Astrocyte (in vitro differentiated cells and primary cell): ENCODE measurements around the gene CFAP74. TPM values are rescaled to one million over a fixed set of nuclear protein-coding genes. Genes with fewer than 3 reads are reported as not detected.
A peak's percentile ranks its signal among the peaks of the same experiment; 100 is the strongest.

ENCODE experiments used
- DNase-seq: peaks from one replicate; pipeline ENCODE4 v3.0.0-alpha.2; 2010; ENCODE audit warnings: low read depth
- FAIRE-seq: peaks from 2 replicates; lab custom pipeline; 2011; peaks lifted over from hg19 to GRCh38; lab: Jason Lieb, UNC
- H2AFZ ChIP-seq: 2 replicates; pipeline ENCODE4 v1.6.0; 2012; ENCODE audit warnings: low read depth, low read length, inconsistent platforms
- H3K27ac ChIP-seq: 2 replicates; pipeline ENCODE4 v1.5.1; 2011; ENCODE audit warnings: low read depth, low read length, inconsistent platforms
- H3K27me3 ChIP-seq: 2 replicates; pipeline ENCODE4 v1.6.0; 2011; ENCODE audit warnings: low read length, inconsistent platforms; ENCODE audit not compliant: insufficient read depth
- H3K36me3 ChIP-seq: 2 replicates; pipeline ENCODE4 v1.5.1; 2011; ENCODE audit warnings: low read length, inconsistent platforms; ENCODE audit not compliant: insufficient read depth
- H3K4me1 ChIP-seq: 2 replicates; pipeline ENCODE4 v1.5.1; 2011; ENCODE audit warnings: low read length, inconsistent platforms; ENCODE audit not compliant: insufficient read depth
- H3K4me2 ChIP-seq: 2 replicates; pipeline ENCODE4 v1.6.0; 2012; ENCODE audit warnings: low read length, inconsistent platforms
- H3K4me3 ChIP-seq: 2 replicates; pipeline ENCODE4 v1.5.1; 2011; ENCODE audit warnings: low read depth, mild to moderate bottlenecking, low read length, inconsistent platforms; ENCODE audit not compliant: insufficient read depth
- H3K79me2 ChIP-seq: 2 replicates; pipeline ENCODE4 v1.6.0; 2012; ENCODE audit warnings: mild to moderate bottlenecking, low read length, inconsistent platforms; ENCODE audit not compliant: insufficient read depth
- H3K9ac ChIP-seq: 2 replicates; pipeline ENCODE4 v1.6.0; 2012; ENCODE audit warnings: mild to moderate bottlenecking, low read length, inconsistent platforms
- H3K9me3 ChIP-seq: 2 replicates; pipeline ENCODE4 v1.5.1; 2012; ENCODE audit warnings: low read depth, mild to moderate bottlenecking, low read length, inconsistent platforms; ENCODE audit not compliant: insufficient read depth
- H4K20me1 ChIP-seq: 2 replicates; pipeline ENCODE4 v1.6.0; 2012; ENCODE audit warnings: low read length, inconsistent platforms; ENCODE audit not compliant: insufficient read depth
- H3K27ac Mint-ChIP-seq: one replicate; pipeline ENCODE4 v1.8.0; 2021; ENCODE audit warnings: mild to moderate bottlenecking, mixed read lengths; ENCODE audit not compliant: unreplicated experiment
- H3K27me3 Mint-ChIP-seq: one replicate; pipeline ENCODE4 v1.8.0; 2021; ENCODE audit warnings: low read depth, mixed read lengths; ENCODE audit not compliant: unreplicated experiment
- H3K36me3 Mint-ChIP-seq: one replicate; pipeline ENCODE4 v1.8.0; 2021; ENCODE audit warnings: low read depth, mixed read lengths; ENCODE audit not compliant: unreplicated experiment
- H3K4me1 Mint-ChIP-seq: one replicate; pipeline ENCODE4 v1.8.0; 2021; ENCODE audit warnings: low read depth, mixed read lengths; ENCODE audit not compliant: unreplicated experiment
- H3K4me3 Mint-ChIP-seq: one replicate; pipeline ENCODE4 v1.8.0; 2021; ENCODE audit warnings: mild to moderate bottlenecking, moderate library complexity, mixed read lengths; ENCODE audit not compliant: unreplicated experiment
- H3K9me3 Mint-ChIP-seq: one replicate; pipeline ENCODE4 v1.8.0; 2021; ENCODE audit warnings: mild to moderate bottlenecking, mixed read lengths; ENCODE audit not compliant: unreplicated experiment
- CTCF ChIP-seq: IDR thresholded peaks from 2 replicates; pipeline ENCODE4 v1.5.1; 2011; ENCODE audit warnings: low read depth, mild to moderate bottlenecking, inconsistent platforms, low read length, moderate library complexity; ENCODE audit not compliant: insufficient read depth
- EZH2 ChIP-seq: IDR thresholded peaks from 2 replicates; pipeline ENCODE4 v1.6.1; 2012; ENCODE audit warnings: mild to moderate bottlenecking, low read length, inconsistent platforms; ENCODE audit not compliant: insufficient read depth
- total RNA-seq: library from RNA; stranded (reverse); gene quantifications from 2 replicates; pipeline ENCODE4 v1.2.1, GENCODE V29; 2021

CFAP74 gene
- total RNA-seq, 1 donor from 2014 or later = not detected

- no peaks in the 10 kb centered on the region for H3K9me3 ChIP-seq
- H2AFZ ChIP-seq = peak overlapping the region; percentile 63
- H3K27me3 ChIP-seq = no peaks in the 10 kb centered on the region
- H3K4me1 ChIP-seq = peaks cover 6% of the 10 kb centered on the region
- H3K36me3 ChIP-seq = no peaks in the 10 kb centered on the region
- no peak overlapping the region for H3K27ac Mint-ChIP-seq
- DNase-seq (no peak), FAIRE-seq (no peak)
- H3K27me3 Mint-ChIP-seq = peaks cover 26% of the 10 kb centered on the region
- H3K4me2 ChIP-seq = peak overlapping the region; percentile 84
- H3K9me3 Mint-ChIP-seq = no peaks in the 10 kb centered on the region
- H3K4me3 Mint-ChIP-seq = no peak overlapping the region
- no peaks in the 10 kb centered on the region for H3K4me1 Mint-ChIP-seq
- no peaks in the 10 kb centered on the region for H3K79me2 ChIP-seq
- H3K4me3 ChIP-seq = no peak overlapping the region
- no peak overlapping the region for H3K27ac ChIP-seq
- no peak overlapping the region for H3K9ac ChIP-seq
- no peak for TF ChIP-seq CTCF
- TF ChIP-seq EZH2 = peak; percentile 48
- no peaks in the 10 kb centered on the region for H4K20me1 ChIP-seq
- no peaks in the 10 kb centered on the region for H3K36me3 Mint-ChIP-seq
Measured at GRCh38 chr1:1917995-1918900, 85.3 kb downstream of the CFAP74 start.

- Mint-ChIP-seq H3K27ac (no peak overlapping the region), H3K4me1 (no peaks in the 10 kb centered on the region), H3K4me3 (no peak overlapping the region), H3K36me3 (no peaks in the 10 kb centered on the region), H3K9me3 (no peaks in the 10 kb centered on the region), H3K27me3 (peaks cover 26% of the 10 kb centered on the region)
- no peaks in the 10 kb centered on the region for H3K9me3 ChIP-seq
- FAIRE-seq (no peak), DNase-seq (no peak)
- H3K27ac ChIP-seq = no peak overlapping the region
- H3K27me3 ChIP-seq = no peaks in the 10 kb centered on the region
- no peaks in the 10 kb centered on the region for H3K79me2 ChIP-seq
- no peak overlapping the region for H3K9ac ChIP-seq
- H3K4me2 ChIP-seq = no peak overlapping the region
- no peaks in the 10 kb centered on the region for H4K20me1 ChIP-seq
- TF ChIP-seq EZH2 = no peak
- TF ChIP-seq CTCF = no peak
- H2AFZ ChIP-seq = no peak overlapping the region
- H3K36me3 ChIP-seq = no peaks in the 10 kb centered on the region
- peaks cover 6% of the 10 kb centered on the region for H3K4me1 ChIP-seq
- no peak overlapping the region for H3K4me3 ChIP-seq
Measured at GRCh38 chr1:1917304-1917976, 86.1 kb downstream of the CFAP74 start.
